Duodenal mucosa (tissue), 2 donors: ENCODE data around the gene DSC3.

ENCODE experiments used
- H3K27ac ChIP-seq: one replicate; pipeline ENCODE4 v1.7.0; 2013; ENCODE audit warnings: low read depth, low read length
- H3K27me3 ChIP-seq, 2 donors: one replicate each; pipeline ENCODE4 v1.7.0; 2013; ENCODE audit warnings: low read length in 2 of 2, control low read depth in 1 of 2; ENCODE audit not compliant: insufficient read depth in 2 of 2, control insufficient read depth in 1 of 2
- H3K36me3 ChIP-seq, 2 donors: one replicate each; pipeline ENCODE4 v1.7.0; 2013; ENCODE audit warnings: low read length in 2 of 2, control low read depth in 1 of 2; ENCODE audit not compliant: insufficient read depth in 2 of 2, control insufficient read depth in 1 of 2
- H3K4me1 ChIP-seq, 2 donors: one replicate each; pipeline ENCODE4 v1.7.0; 2013; ENCODE audit warnings: low read length in 2 of 2, control low read depth in 1 of 2; ENCODE audit not compliant: insufficient read depth in 2 of 2, control insufficient read depth in 1 of 2
- H3K4me3 ChIP-seq, 2 donors: one replicate each; pipeline ENCODE4 v1.7.0; 2013; ENCODE audit warnings: low read length in 2 of 2, low read depth in 1 of 2
- H3K9ac ChIP-seq, 2 donors: one replicate each; pipeline ENCODE4 v1.7.0; 2013; ENCODE audit warnings: low read length in 2 of 2, low read depth in 1 of 2
- H3K9me3 ChIP-seq, 2 donors: one replicate each; pipeline ENCODE4 v1.7.0; 2013; ENCODE audit warnings: low read length in 2 of 2, control low read depth in 1 of 2; ENCODE audit not compliant: control insufficient read depth in 1 of 2

Gene DSC3

GRCh38 chr18:30954262-30954661, 88.3 kb downstream of the DSC3 start:
- no peak overlapping the region for H3K9ac ChIP-seq
- no peak overlapping the region for H3K27ac ChIP-seq
- no peaks in the 10 kb centered on the region for H3K4me1 ChIP-seq
- H3K4me3 ChIP-seq = no peak overlapping the region
- H3K27me3 ChIP-seq = no peaks in the 10 kb centered on the region
- H3K9me3 ChIP-seq = no peaks in the 10 kb centered on the region
- no peaks in the 10 kb centered on the region for H3K36me3 ChIP-seq

GRCh38 chr18:30945761-30946160, 96.8 kb downstream of the DSC3 start:
- H3K27me3 ChIP-seq = no peaks in the 10 kb centered on the region
- H3K9ac ChIP-seq = no peak overlapping the region
- peaks cover 6 to 10% of the 10 kb centered on the region in 2 donors for H3K9me3 ChIP-seq
- no peak overlapping the region for H3K4me3 ChIP-seq
- no peaks in the 10 kb centered on the region for H3K36me3 ChIP-seq
- H3K4me1 ChIP-seq = no peaks in the 10 kb centered on the region
- no peak overlapping the region for H3K27ac ChIP-seq

GRCh38 chr18:30944773-30945417, 97.6 kb downstream of the DSC3 start:
- H3K9ac ChIP-seq = no peak overlapping the region
- H3K4me1 ChIP-seq = no peaks in the 10 kb centered on the region
- peaks cover 9 to 13% of the 10 kb centered on the region in 2 donors for H3K9me3 ChIP-seq
- no peaks in the 10 kb centered on the region for H3K36me3 ChIP-seq
- H3K27ac ChIP-seq = no peak overlapping the region
- no peak overlapping the region for H3K4me3 ChIP-seq
- H3K27me3 ChIP-seq = no peaks in the 10 kb centered on the region

GRCh38 chr18:30940952-30941539, 101.5 kb downstream of the DSC3 start:
- H3K27me3 ChIP-seq = no peaks in the 10 kb centered on the region
- H3K4me1 ChIP-seq = no peaks in the 10 kb centered on the region
- H3K36me3 ChIP-seq = no peaks in the 10 kb centered on the region
- H3K9ac ChIP-seq = no peak overlapping the region
- H3K9me3 ChIP-seq = peaks cover 9 to 13% of the 10 kb centered on the region in 2 donors
- no peak overlapping the region for H3K27ac ChIP-seq
- H3K4me3 ChIP-seq = no peak overlapping the region
